HG02943 (cell line): ENCODE data around the gene SLC25A48.
"Not testable (repeated sequence)": the region's sequence is repeated elsewhere in the genome, so short reads cannot be mapped to it uniquely, and the experiment has no call there.

ENCODE experiments used
- ATAC-seq: cut with Tn5 transposase; IDR thresholded peaks from one replicate; pipeline ENCODE4 v1.9.1; 2021; ENCODE audit warnings: mild to moderate bottlenecking, low read depth, moderate library complexity; ENCODE audit not compliant: unreplicated experiment

The SLC25A48 gene

DNA sequence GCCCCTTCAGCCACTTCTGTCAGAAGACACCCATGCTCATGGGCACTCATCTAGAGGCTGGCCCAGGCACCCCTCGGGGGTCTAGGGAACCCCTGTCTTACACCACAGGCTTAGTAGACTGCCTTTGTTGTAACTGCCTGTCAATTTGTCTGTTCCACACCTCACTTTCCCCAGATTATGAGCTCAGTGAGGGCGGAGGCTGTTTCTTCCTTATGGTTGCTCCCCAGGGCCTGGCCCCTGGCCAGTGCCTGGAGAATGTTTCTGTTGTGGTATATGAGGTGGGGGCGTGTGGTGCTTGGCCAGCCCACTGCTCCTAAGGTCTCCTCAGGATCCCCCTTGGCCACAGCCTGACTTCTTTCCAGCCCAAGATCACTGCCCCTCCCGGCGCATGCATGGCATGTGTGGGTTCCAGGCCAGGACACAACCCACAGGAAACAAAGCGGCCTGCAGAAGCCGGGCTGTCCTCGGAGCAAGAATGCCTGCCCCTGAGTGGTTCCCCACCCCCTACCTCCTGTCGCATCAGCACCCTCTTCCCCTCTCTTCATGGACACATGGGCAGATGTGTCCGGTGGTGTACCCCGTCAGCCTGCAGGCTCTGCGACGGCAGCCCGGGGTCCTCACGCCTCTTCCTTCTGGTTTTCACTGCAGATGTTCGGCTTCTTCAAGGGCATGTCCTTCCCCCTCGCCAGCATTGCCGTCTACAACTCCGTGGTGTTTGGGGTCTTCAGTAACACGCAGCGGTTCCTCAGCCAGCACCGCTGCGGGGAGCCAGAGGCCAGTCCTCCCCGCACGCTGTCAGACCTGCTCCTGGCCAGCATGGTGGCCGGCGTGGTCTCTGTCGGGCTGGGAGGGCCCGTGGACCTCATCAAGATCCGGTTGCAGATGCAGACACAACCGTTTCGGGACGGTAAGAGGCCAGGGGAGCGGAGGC lies 17.7 kb downstream of the SLC25A48 start:
- no peak for ATAC-seq

DNA sequence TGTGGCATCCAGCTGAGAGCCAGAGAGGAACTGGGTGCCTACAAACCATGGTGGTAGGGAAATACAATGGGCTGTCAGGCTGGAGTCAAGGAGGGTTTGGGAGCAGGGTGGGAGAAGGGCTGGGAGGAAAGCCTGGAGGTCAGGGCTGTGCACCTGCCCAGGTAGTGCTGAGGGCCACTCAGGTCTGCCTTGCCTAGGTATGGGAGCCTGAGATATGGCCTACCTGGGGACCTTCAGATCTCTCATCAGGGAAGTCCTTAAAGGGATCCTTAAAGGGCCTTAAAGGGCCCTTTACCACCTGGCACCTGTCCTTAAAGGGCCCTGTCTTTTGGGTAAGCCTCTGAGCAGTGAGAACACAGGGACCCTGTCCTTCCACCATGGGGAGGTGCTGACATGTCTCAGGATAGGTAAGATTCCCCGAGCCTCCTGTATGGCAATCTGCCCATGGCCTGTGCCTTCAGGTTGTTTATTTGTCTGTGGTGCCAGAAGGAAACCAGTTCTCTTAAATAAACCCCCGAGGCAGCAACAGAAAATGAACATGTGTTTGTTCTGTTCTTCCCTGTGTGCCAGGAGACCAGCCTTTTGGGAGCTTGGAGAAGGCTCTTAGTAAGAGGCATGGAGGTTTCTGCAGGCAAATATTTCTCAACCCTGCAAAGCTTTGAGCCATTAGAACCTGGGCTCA lies 23.3 kb downstream of the SLC25A48 start:
- no peak for ATAC-seq

DNA sequence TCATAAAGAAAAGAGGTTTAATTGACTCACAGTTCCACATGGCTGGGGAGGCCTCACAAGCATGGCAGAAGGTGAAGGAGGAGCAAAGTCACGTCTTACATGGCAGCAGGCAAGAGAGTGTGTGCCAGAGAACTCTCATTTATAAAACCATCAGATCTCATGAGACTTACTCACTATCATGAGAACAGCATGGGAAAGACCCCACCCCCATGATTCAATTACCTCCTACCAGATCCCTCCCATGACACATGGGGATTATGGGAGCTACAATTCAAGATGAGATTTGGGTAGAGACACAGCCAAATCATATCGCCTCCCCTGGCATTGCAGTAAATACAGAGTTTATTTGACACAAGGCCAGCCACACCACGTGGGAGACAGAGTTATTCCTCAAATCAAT lies 24.7 kb downstream of the SLC25A48 start:
- ATAC-seq = not testable (repeated sequence)

DNA sequence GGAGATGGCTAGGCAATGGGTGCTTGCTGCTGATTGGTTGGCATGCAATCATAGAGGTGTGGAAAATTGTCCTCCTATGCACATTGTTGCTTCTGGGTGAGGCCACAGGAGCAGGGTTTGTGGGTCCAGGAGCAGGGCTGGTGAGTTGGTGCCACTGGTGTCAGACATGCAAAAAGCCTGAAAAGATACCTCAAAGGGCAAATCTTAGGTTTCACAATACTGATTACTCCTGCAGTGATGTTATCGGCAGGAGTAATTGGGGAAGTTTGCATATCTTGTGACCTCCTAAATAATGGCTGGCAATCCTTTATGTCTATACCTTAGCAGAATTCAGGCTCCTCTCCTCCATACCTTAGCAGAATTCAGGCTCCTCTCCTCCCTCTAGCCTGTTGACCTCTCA lies 25.2 kb downstream of the SLC25A48 start:
- no peak for ATAC-seq

DNA sequence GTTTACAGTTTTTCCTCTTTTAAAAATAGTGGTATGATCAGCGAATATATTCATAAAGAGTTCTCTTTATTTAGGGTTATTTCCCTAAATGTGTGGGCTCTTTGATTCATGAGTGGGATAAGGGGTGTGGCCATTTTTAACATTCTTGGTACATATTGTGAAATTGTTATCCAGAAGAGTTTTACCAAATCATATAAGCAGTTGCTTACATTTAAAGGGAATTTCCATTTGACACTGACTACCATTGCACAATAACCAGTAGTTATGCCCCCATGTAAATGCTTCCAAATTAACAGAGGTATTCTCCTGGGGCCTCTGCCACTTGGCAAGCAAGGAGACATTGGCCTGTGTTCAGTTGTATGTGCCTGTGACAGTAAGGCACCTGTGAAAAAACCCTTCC lies 27.2 kb downstream of the SLC25A48 start:
- no peak for ATAC-seq

DNA sequence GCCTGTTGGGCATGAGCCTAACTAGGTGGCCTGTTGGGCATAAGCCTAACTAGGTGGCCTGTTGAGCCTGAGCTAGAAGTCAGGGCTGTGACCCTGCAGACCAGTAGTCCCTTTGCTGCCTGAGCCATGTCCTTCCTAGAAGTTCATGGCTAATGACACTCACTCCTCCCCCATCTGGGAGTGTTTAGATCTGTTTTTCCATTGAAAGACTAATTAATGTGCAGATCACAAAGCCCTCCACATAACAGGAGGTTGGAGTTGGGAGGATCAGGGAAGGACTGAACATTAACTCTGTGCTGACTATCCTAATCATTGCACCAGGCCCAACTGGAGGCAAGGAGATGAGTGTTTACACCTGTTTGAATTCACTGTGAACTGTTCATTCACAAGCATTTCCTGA lies 27.6 kb downstream of the SLC25A48 start:
- ATAC-seq = no peak

DNA sequence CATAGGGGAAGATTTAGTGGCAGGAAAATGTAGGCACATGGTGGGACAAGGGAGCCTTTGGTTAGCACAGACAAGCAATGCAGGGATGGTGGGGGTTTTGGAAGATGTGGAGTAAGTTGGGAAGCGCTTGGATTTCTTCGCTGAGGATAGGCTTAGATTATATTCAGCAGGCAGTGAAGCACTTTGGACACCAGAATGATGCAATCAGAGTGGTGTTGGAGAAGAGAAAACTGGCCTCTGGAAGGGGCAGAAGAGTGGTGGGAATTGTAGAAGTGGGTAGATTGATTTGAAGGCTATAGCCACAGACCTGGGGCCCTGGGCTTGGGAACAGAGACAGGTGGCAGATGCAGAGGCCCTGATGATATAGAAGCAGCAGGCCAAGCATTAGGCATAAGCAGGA lies 28.3 kb downstream of the SLC25A48 start:
- ATAC-seq = no peak

DNA sequence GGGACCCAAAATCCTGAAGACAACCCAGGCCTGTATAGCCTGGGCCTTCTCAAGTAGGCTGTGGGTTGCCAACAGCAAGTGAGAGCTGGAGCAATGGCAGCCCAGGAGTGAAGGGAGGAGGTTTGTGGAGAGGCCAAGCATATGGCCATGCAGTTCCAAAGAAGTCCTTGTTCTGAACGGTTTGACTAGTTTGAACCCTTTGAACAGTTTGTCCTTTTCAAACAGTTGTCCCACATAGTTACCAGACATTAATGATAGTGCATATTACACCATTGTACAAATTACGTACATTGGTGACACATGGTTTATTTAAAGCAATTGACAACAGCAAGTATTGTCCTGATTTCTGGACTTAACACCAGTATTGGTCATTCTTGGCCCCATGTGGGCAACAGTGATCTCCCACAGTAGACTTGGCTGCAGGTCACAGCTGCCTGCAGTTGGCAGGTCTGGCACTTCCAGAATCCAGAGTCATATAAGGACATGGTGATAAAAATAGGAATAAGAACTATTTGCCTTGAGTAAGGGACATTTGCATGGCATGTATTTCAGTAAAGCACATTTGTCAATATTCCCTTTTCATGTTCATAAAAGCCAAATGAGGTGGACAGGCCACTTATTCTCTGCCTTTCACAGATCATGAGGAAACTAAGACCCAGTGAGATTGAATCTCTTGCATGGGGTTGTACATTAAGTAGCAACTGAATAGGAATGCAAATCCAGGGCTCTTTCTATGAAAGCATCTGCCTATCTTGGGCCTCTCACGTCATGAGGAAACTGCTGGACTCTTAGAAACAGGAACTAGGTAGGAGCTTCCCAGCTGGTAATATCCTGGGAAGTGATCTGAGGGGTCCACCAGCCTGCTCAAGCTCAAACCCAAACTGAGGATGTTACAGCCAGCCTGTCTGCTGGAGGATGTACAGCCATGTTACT lies 30.3 kb downstream of the SLC25A48 start:
- no peak for ATAC-seq

DNA sequence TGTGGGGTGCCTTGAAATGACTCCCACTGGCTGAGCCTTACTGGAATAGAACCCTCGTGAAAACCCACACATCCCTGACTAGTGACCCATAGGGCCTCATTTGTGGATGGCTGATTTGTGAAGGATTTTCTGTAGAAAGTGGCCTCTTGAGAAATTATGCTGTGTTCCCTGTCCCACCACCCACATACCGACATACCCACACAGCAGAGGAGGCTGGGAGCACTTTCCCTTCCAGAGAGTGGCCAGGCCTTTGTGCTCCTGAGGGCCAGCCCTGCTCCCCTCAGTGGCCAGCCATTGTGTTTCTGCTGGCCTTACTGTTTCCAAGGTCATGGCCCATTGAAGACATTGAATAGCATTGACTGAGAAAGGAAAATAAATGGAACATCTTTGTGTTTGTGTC lies 31.6 kb downstream of the SLC25A48 start:
- no peak for ATAC-seq

DNA sequence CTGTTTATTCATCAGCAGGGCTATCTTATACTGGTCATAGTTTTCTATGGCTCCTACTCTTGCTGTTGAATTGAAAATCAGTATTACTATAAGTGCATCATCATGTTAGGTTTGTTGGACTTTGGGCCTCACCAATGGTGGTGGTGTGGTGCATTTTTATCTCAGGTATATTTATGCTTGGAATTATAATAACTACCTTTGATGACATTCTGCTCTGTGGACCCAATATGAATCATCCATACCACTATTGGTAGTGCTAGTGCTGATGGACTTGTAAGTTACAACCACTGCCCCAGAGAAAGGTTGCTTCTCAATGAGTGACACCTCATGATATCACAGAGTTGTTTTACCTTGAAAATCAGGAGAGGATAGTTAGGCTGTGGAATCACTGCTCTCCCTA lies 33.1 kb downstream of the SLC25A48 start:
- no peak for ATAC-seq

DNA sequence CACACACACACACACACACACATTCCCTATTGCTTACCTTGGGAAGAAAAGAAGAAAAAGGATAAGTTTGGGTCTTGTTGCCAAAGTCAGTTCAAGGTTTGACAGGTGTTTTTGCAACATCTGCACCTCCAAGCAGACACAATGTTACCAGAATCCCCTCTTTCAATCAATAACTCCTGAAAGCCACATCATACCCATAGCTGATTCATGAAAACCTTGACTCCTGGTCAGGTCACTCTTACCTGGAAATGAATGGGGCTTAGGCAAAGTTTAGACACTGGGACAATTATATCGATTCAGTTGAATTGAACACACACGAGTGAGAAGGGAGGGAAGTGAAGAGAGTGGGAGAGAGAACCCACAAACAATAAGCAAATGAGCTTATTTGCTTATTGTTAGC lies 34.2 kb downstream of the SLC25A48 start:
- ATAC-seq = no peak

DNA sequence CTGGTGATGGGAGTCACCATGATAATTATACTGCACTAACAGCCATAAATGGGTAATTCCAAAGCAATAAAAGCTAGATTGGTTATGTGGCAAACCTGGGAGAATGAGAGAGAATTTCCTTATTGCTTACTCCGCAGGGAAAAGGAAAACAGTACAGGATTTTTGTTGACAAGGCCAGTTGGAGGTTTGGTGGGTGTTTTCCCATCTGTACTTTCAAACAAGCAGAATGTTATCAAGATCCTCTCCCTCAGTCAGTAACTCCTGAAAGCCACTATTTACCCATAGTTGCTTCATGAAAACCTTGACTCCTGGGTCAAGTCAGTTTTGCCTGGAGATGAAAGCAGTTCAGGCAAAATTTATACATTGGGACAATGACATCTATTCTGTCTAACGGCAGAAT lies 34.8 kb downstream of the SLC25A48 start:
- ATAC-seq = no peak

DNA sequence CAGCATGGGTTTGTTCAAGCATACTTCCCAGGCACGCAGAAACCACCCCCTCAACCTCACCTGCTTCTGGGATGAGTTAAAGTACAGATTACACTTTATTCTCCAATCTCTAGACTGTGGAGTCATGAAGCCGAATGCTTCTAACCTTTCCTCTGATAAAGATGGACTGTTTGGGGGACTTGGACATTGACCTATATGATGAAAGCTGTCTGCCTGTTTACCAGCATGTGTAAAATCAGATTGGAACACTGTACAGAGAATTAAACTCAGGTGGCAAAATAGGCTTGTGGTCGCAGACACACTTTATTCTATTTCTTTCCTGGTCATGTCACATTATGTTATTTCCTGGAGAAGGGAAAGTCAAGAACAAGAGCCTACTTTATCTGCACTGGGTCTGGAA lies 35.5 kb downstream of the SLC25A48 start:
- ATAC-seq = no peak

DNA sequence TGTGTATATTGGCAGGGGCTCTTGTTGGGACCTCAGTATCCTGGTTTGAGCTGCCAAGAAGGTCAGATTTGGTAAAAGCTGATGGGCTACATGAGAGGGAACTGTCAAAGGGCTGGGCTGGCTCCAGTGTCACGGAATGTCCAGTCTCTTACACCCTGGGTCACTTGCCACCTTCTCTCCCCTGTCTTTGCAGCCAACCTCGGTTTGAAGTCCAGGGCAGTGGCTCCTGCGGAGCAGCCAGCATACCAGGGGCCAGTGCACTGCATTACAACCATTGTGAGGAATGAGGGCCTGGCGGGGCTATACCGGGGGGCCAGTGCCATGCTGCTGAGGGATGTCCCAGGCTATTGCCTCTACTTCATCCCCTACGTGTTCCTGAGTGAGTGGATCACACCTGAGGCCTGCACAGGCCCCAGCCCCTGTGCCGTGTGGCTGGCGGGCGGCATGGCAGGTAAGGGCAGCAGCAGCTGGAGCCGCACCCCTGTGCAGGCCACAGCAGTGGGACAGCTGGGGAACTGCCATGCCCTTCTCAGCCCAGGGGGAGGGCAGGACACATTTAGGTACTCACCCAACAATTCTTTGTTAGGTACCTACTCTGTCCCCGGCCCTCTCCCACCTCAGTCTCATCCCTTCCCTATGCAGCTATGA lies 36.9 kb downstream of the SLC25A48 start:
- ATAC-seq = no peak

DNA sequence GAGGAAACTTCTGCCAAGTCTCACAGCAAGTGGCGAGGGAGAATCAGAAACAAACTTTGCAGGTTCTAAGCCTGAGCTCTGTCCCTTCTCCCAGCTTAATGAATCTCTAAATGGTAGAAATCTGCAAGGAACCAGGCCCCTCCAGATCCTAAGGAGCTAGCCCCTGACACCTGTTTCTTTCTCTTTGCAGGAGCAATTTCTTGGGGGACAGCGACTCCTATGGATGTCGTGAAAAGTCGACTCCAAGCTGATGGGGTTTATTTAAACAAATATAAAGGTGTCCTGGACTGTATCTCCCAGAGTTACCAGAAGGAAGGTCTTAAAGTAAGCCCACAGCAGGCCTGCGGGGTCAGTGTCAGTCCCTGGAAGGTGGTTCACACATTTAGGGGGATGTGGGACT lies 39.4 kb downstream of the SLC25A48 start:
- no peak for ATAC-seq

DNA sequence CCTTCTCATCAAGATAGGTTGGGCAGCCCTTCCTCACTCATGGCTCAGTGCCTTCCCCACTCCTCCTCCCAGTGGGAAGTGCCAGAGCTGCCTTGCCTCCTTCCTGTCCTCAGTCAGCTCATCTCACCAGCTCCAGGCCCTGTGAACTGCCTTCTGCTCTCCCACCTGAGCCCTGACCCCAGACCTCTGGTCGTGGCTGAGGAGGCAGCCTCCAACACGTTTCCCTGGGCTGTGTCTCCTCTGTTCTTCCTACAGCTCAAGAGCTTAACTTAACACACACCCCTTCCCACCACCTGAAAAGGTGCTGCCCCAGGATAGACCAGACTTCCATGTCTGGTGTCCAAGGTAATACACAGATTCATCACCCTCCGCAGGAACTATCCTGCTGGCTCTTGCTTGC lies 40.0 kb downstream of the SLC25A48 start:
- ATAC-seq = no peak

DNA sequence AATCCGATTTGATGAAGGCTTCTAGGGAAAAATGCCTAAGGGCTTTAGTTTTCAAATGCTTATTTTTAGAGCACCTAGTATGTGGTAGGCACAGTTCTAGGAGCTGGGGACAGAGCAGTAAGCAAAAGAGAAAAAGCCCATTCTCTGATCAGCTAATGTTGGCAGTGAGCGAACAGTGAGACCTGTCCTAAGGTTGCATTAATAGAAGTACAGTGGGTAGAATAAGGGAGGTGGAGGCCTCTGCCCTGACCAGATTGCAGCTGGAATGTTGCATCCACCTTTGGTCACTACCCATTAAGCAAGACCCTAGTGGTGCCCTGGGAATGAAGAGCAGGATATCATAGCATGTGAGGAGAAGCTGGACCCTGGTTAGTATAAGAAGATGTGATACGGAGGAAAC lies 41.1 kb downstream of the SLC25A48 start:
- no peak for ATAC-seq

DNA sequence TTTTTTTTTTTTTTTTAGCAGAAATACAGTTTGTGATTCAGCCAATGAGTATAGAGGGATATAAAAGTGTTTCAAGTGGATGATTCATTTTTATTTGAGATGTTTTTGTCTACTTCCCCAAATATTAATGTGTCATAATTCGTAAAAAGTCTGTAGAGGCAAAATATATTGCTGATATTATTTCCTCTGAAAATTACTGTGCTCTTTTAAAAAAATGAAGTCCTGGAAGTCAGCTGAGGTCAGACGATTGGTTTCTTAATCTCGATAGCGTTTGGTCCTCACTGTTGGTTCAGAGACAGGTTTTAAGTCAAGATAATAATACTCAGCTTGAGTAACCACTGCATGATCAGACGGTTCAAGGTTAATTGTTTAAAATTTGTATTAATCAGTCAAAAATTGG lies 41.7 kb downstream of the SLC25A48 start:
- no peak for ATAC-seq

DNA sequence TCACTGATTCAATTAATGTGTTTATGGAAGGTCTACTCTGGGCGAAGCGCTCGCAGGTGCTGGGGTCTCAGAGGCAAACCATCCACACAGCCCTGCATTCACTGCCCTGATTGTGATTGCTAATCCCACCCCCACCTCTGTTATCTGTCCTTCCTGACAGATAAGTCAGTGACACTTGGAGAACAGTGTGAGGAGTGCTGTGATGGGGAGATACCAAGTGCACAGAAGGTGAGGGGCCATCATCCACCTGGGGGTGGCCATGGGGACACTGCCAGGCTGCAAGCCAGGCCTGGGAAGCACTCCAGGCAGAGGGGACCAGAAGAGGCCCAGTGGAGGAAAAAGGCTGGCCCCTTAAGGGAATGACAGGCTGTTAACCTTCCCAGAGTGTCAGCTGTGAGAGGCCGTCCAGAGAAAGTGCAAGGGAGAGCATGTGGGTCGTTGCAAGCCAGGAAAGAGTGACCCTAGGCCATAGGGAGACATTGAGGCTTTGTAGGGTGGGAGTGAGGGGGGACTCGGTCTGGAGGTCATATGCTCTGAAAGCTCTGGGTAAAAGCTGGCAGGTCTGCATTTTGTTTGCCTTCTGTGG lies 43.2 kb downstream of the SLC25A48 start:
- ATAC-seq = no peak

DNA sequence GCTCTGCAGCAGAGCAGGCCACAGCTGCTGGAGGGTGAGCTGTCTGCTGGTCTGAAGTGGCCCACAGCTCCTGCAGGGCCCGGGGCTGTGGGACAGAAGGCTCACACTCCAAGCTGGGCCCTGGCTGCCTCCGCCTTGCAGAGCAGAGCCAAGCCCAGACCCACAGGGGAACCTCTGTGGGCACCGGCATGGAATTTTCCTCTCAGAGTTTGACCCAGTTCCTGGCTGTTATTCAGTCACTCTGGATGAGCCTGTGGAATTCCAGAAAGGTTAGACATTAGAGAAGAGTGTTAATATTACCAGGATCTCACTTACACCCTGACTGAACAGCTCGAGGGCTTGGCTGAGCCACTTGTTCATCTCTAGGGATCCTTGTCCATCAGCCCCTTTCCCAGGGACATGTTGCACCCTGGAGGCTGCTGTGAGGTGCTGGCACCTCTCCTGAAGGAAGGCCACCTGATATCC lies 43.7 kb downstream of the SLC25A48 start:
- ATAC-seq = no peak
